GM12801 (cell line): Measurements from ENCODE around the gene CLUH.

Experiments
- CTCF ChIP-seq: IDR thresholded peaks from one replicate; pipeline ENCODE4 v1.5.1; 2011; ENCODE audit warnings: control low read depth; ENCODE audit not compliant: insufficient read length; ENCODE audit errors: extremely low read depth

Gene CLUH

DNA sequence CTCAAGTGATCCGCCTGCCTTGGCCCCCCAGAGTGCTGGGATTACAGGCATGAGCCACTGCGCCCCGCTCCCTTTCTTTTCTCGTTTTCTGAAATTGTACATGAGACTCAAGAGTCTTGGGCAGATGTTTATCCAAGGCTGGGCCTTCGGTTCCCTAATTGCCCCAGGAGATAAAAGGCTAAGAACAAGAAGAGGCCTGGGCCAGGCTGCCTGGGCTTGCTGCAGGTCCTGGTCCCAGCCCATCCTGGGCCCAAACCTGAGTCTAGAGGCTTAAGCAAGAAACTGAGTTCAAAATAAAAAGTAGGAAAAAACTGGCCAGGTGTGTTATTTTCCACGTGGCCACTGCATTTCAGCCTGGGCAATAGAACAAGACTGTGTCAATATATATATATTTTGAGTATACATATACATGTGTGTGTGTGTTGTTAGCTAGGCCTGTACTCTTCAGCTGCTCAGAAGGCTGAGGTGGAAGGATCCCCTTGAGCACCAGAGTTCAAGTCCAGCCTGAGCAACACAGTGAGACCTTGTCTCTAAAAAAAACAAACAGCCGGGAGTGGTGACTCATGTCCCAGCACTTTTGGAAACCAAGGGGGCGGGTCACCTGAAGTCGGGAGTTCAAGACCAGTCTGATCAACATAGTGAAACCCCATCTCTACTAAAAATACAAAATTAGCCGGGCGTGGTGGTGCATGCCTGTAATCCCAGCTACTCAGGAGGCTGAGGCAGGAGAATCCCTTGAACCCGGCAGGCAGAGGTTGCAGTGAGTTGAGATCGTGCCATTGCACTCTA is 6.8 kb upstream of the CLUH start:
- TF ChIP-seq CTCF: no peak

DNA sequence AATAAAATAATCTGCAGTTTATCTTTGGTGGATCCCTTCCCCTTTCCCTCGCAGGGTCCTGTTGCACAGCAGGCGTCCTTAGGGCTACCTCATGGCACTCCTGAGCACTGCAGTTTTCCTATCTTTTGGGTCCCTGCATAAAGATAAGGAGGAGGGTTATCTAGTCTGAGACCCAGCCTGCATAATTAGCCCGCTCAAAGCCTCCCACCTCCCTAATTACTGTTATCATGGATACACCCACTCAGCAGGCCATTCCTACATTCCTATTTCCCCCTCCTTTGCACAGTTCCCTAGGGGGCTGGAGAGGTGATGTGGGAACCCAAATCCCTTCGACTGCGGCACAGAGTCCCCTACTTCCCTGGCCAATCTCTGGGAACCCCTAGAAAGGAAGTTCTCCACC is 5.1 kb upstream of the CLUH start:
- no peak for TF ChIP-seq CTCF

DNA sequence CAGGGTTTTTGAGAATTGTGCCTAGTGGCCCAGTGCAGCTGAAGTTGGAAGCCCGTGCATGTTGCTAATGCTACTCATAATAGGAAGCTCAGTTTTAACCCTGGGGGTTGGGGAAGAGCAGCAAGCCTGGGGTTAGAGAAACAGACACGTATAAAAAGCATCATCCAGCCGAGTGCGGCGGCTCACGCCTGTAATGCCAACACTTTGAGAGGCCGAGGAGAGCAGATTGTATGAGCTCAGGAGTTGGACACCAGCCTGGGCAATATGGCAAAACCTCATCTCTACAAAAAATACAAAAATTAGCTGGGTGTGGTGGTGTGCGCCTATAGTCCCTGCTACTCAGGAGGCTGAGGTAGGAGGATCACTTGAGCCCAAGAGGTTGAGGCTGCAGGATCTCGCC is 2.3 kb upstream of the CLUH start:
- no peak for TF ChIP-seq CTCF

- TF ChIP-seq CTCF: no peak
These were observed 908 bp upstream of the CLUH start for GRCh38 chr17:2712300-2713043.

DNA sequence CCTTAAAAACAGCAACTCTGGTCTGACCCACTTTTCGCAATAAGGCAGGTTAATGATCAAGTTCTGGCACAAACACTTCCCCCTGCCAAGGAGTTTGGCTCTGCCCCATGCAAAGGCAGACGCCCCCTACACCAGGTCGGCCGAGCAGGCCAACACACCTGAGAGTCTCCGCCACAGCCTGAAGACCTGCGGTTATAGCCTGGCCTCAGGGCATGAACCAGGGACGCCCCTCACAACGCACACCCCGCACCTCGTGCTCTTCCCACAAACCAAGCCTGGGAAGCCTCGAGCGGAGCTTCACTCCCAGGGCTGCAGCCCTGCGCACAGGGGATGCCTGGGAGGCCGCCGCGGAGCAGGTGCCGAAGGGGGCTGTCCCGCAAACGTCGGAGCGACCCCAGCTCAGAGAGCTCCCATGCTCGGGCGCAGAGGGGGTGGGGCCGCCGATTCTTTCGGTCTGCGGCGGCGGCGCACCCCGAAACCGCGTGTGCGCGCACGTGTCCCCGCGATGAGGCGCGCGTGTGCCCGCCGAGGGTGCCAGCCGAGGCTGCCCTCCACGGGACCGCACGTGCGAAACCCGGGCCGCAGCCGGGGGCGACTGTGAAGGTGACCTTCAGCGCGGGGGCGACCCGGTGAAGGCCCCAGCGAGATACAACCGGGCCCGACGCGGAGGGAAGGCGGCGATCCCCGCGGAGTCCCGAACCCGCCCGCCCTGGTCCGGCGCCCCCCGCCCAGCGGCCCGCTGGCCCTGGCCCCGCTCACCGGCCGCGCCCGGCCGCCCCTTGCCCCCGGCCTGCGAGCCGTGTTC is 559 bp downstream of the CLUH start:
- no peak for TF ChIP-seq CTCF

DNA sequence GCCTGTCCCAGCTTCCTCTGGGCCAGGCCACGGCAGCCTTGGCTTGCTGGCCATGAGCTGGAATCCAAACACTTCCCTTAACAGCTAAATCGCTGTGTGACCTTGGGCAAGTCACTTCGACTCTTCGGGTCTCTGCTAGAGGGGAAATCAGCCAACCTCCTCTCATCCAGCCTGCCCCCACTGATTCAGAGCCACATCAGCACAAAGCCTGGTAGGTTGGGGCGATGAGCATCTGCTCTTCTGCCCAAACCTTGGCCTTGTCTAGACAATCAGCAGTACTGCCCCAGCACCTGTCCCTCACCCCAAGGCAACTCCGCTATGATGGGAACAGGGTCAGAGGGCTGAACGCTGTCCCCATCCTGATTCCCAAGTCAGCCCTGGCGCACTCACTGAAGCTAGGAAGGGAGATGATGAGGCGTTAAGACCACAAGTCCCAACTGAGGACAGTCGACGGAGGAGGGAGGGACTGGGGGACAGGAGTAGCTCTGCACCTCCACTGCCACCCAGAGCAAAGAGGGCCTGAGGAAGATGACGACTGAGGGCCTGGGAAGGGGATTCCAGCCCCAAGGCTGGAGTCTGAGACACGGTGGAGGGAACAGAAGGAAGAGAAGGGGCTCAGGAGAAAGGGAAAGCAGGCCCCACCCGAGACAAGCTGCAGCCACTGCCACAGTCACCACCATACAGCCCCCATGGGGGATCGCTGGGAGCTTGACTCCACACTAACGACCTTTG is 1.3 kb downstream of the CLUH start:
- TF ChIP-seq CTCF: no peak
